HG03066 (cell line): ENCODE measurements around the gene SPDYE1.
A peak's percentile ranks its signal among the peaks of the same experiment; 100 is the strongest.

Experiments used
- ATAC-seq: cut with Tn5 transposase; IDR thresholded peaks from one replicate; pipeline ENCODE4 v1.9.1; 2021; ENCODE audit warnings: low read depth; ENCODE audit not compliant: unreplicated experiment

The SPDYE1 gene

GRCh38 chr7:44042221-44042620 lies 44.5 kb downstream of the SPDYE1 start:
- ATAC-seq: no peak

DNA sequence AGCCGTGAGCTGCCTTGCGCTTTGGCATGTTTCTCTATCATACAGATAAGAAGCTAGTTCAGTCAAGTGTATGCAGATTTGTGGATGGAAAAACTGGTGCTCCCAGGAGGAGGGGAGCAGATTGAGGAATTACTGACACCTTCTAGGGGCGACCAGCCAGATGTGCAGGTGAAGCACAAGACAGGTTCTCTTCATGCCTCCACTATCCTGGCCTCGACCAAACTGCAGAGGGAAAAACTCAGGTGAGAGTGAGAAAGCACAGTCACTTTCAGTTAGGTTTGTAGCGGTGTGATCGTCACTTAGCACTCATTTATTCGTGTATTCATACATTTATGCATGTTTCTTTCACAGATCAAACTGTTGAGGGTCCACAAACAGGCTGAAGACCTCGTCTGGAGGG lies 46.2 kb downstream of the SPDYE1 start:
- ATAC-seq: no peak

GRCh38 chr7:44044315-44045225 lies 46.9 kb downstream of the SPDYE1 start, which contains the start of gene DBNL:
Gene DBNL, plus strand, starts transcription at chr7:44044702. Its CDS starts 36 bp downstream, at chr7:44044738.
- ATAC-seq: peak; percentile 75

DNA sequence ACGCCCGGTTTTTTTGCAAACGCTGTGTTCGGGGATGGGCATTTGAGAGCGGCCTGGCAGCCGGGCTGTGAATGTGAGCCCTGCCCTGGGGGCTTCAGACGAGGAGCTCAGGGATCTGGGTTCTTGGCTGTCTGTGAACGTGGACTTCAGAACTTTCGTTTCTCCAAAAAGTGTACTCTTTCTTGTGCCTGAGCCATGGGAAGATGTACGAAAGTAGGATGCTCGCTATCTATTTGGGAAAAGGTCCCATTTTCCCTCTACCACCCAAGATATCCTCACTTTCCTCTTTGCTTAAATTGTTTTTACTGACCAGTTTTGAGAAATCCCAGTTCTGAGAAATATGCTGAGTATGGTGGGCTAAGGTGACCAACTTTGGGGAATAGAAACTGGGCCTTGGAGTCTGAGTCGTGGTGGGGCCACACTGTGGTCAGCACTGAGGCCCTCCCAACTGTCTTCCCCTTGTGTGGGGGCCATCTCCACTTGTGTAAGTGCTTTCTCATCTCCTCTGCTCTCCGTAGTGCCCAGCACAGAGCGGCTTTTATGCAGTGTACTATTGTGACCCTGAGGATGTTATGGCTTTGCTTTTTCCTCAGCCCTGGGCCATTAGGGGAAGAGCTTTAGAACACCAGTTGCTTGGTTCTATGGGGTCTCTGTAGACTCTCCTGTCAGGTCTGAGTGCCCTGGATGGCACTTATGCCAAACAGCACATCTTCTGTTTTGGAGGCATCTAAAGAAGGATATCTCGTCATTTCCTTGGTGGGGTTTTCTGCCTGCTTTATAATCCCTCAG lies 47.7 kb downstream of the SPDYE1 start:
- no peak for ATAC-seq

DNA sequence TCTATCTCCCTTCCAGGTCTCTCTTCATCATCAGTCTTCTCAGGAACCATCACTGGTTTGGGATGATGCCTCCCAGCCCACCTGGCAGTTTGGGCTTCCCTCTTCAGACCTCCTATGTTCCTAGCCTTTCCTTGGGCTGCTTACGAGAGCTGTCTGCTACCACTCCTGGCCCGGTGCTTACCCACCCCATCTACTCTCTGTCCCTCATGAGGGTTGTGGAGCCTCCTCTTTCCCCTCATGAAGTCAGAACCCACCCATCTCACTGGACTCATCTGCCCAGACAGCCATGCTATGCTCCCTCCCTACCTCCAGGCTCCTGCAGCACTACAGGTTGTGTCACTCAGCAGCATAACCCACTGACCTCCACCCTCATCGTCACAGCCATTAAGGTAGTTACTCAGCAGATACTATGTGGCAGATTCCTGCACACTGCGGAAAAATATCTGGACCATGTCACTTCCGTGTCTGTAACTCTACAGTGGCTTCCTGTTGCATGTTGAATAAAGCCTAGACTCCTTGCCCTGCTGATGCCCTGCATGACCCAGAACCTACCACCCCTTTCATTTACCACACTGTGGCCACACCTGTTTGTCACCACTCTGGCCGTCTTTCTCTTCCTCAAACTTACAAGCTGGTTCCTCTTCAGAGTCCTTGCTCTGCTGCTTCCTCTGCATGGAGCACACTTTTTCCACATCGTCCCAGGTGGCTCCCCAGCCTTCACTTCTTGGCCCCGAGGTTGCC lies 48.8 kb downstream of the SPDYE1 start:
- peak; percentile 42 for ATAC-seq

- no peak for ATAC-seq
Observed at GRCh38 chr7:44048031-44048795, 50.5 kb downstream of the SPDYE1 start.

- ATAC-seq: no peak
Observed at GRCh38 chr7:44050121-44050914, 52.6 kb downstream of the SPDYE1 start.

GRCh38 chr7:44050915-44051560 lies 53.3 kb downstream of the SPDYE1 start:
- ATAC-seq: no peak

- no peak for ATAC-seq
Observed at GRCh38 chr7:44051611-44052220, 54.0 kb downstream of the SPDYE1 start.

DNA sequence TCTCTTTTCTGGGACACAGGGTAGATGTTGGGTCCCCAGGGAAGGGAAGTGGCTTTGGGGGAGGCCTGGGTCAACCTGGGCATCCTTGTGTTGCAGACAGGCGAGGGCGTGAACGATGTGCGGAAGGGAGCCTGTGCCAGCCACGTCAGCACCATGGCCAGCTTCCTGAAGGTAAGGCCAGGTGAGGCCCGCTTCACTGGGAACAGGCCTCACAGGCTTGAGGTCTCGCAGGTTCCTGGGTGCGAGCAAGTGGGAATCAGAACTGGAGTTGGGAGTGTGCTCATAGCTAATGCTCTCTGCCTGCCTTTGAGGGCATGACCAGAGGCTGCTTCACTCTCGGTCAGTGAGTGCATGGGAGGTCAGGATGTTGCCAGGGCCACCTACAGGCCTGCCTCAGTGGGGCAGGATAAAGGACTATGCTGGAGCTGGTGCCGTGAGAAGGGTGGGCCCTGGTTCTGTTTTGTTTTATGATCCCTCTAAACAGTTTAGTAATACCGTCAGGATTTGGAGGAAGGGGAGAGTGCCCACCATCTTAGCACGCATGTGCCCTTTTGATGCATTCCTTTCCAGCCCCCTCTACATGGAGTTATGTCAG lies 55.2 kb downstream of the SPDYE1 start:
- no peak for ATAC-seq

- no peak for ATAC-seq
Observed at GRCh38 chr7:44056681-44057080, 59.0 kb downstream of the SPDYE1 start.

DNA sequence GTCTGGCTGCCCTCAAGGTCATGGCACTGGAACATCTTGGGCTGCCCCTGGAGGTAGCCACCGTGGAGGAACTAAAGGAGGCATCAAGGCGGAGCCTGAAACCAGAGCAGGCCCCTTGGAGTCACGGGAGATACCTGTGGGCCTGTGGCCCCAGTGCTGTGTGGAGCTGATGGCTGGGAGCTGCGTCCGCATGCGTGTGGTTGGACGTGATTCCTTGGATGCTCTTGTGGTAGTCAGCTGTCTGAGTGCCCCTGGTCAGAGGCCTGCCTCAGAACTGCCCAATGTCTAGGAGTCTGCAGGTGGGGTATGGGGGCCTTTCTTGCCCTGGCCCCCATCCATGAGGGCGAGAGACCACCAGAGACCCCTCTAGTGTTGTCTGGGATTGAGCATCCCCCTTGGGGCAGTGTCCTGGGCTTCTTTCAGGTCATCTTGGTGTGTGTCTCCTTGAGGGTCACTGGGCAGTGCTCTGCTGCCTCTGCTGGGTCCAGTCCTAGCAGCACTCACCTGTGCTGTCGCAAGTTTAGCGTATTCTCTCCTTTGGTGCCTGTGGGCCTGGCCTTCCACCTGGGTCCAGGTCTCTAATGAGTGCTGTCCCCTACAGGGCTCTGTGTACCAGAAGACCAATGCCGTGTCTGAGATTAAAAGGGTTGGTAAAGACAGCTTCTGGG lies 59.6 kb downstream of the SPDYE1 start:
- ATAC-seq: no peak

DNA sequence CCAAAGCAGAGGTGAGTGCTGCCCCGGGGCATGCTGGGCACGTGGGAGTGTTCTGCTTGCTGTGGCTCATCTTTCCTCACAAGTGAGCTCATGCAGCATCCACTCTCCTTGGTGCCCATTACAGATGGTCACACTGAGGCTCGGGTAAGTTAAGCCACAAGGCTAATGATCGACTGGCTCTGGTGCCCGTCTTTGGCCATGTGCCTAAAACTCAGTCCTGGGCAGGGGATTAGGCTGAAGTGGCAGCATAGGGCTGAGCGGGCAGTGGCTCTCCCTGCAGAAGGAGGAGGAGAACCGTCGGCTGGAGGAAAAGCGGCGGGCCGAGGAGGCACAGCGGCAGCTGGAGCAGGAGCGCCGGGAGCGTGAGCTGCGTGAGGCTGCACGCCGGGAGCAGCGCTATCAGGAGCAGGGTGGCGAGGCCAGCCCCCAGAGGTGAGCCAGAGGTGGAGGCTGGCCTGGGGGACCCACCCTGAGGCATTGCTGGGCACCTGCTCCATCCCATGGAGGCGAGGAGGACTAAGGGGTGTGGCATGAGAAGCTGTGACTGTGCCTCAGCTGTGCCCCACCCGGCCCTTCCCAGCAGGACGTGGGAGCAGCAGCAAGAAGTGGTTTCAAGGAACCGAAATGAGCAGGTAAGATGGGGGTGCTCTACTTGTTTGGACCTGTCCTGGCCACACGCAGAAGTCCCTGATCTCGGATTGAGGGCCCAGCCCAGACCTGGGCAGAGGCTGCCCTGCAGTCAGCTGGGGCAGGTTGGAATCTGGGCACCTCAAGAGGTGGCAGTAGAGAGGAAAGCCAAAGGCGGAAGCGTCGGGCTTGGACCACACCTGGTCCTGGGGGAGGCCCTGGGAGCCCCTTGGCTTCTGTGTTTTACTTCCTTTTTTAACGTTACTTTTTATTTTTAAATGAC lies 60.4 kb downstream of the SPDYE1 start:
- no peak for ATAC-seq

- ATAC-seq: no peak
Observed at GRCh38 chr7:44058759-44059218, 61.1 kb downstream of the SPDYE1 start.

- ATAC-seq: peak; percentile 72
Observed at GRCh38 chr7:44059219-44060090, 61.8 kb downstream of the SPDYE1 start.
